ENCODE results near the gene COMMD10. TPM values are rescaled to one million over a fixed set of nuclear protein-coding genes. Genes with fewer than 3 reads are reported as not detected.

Gene COMMD10
- total and polyA plus RNA-seq, 2 of the 4 experiments (the other 2 are of a cell fraction): 12.8 to 20.4 TPM

DNA sequence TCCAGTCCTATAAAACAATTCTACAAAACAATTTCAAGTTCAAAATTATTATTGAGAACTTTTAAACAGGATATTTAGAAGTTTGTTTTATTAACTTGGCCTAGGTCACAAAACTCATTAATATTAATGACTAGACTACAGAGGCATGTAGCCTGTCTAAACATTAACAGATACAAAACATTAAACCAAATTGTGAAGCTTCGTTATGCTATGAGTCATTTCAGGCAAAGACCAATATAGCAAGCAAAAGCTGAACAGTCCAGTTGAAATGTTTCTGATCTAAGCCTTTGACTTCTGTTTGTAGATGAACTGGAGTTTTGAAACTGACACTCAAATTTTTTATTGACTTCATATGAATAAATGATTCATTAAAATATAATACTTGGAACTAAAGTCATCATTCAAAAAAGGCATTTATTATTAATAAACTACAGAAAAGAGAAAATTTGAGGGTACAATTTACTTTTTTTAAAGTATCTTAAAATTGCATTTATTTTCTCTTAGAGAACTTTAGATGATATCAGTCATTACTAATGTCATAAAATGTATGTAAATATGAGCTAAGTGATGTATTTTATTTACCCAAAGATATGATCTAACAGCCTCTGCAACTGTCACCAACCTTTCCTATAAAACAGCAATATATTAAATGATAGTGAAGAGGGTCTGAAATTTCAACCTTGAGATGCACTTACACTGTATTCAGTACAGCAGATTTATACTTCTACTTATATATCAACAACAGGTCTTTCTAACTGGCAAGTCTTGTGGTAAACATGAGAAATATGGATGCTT lies 188.8 kb downstream of the COMMD10 start:
- no peaks in the 10 kb centered on the region for H3K36me3 ChIP-seq (ENCODE audit: control insufficient read depth, insufficient read depth, low read length)
- H2BK5ac ChIP-seq (ENCODE audit: low read depth, low read length, poor library complexity, severe bottlenecking): peak overlapping the region; percentile 35
- no TSS peak for BruUV-seq (replicated peaks)
- no peak overlapping the region for H4K8ac ChIP-seq (ENCODE audit: low read depth in 2 of 2, low read length in 2 of 2)
- ChIA-PET POLR2A (ENCODE audit: unreplicated experiment) (no interaction called here), CTCF (interaction anchor here (0.5 kb wide), 1 partner anchor 19 kb away, joined by 3 read pairs; no protein-coding TSS in a partner anchor)
- no peak overlapping the region for H3K4me3 ChIP-seq (ENCODE audit: insufficient read depth, low read depth, low read length)
- no peak overlapping the region for H2AK9ac ChIP-seq (replicated peaks; ENCODE audit: low read depth, low read length, poor library complexity)
- no peak overlapping the region for H2BK15ac ChIP-seq (ENCODE audit: low read depth, low read length)
- no peak overlapping the region for H3K56ac ChIP-seq (ENCODE audit: extremely low read depth, insufficient read depth, low read length)
- no peak overlapping the region for H2AFZ ChIP-seq (replicated peaks; ENCODE audit: low read length, poor library complexity)
- peaks cover 2% of the 10 kb centered on the region for H3K4me1 ChIP-seq (ENCODE audit: control insufficient read depth, insufficient read depth, low read length)
- no peaks in the 10 kb centered on the region for H3K27me3 ChIP-seq (ENCODE audit: control insufficient read depth, insufficient read depth, low read length)
- in situ Hi-C loops (cut with MboI; ENCODE audit: low sequenced_read_pairs): no loop called here
- no peak overlapping the region for H3K14ac ChIP-seq (replicated peaks; ENCODE audit: low read depth, low read length)
- no peak overlapping the region for H4K5ac ChIP-seq (ENCODE audit: low read depth, low read length)
- H3K79me1 ChIP-seq (ENCODE audit: low read depth in 1 of 2, low read length in 2 of 2): no peaks in the 10 kb centered on the region
- peak overlapping the region; percentile 61; the same call in 1 of the 2 replicates for H3K4me2 ChIP-seq (ENCODE audit: low read depth, low read length)
- H3K4ac ChIP-seq (ENCODE audit: low read depth, low read length): no peak overlapping the region
- no peak for TF ChIP-seq MXI1 (IDR thresholded peaks at IDR 0.05; ENCODE audit: borderline replicate concordance, low read depth, low read length)
- TF ChIP-seq, protein P1, sequence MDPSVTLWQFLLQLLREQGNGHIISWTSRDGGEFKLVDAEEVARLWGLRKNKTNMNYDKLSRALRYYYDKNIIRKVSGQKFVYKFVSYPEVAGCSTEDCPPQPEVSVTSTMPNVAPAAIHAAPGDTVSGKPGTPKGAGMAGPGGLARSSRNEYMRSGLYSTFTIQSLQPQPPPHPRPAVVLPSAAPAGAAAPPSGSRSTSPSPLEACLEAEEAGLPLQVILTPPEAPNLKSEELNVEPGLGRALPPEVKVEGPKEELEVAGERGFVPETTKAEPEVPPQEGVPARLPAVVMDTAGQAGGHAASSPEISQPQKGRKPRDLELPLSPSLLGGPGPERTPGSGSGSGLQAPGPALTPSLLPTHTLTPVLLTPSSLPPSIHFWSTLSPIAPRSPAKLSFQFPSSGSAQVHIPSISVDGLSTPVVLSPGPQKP (IDR thresholded peaks at IDR 0.05; ENCODE audit: borderline replicate concordance, low read depth, low read length): no peak
- no peak for TF ChIP-seq RFX5 (IDR thresholded peaks at IDR 0.05; ENCODE audit: low read depth, low read length)
- TF ChIP-seq MAZ (IDR thresholded peaks at IDR 0.05; ENCODE audit: borderline replicate concordance, low read depth, low read length): no peak
- peak; percentile 61; the same call in 1 of the 2 replicates for TF ChIP-seq FOS (IDR thresholded peaks at IDR 0.05; ENCODE audit: low read depth, low read length)
- no peak for TF ChIP-seq NFE2L2 (IDR thresholded peaks at IDR 0.05; ENCODE audit: low read depth, low read length)
- no peak for TF ChIP-seq RCOR1 (IDR thresholded peaks at IDR 0.05; ENCODE audit: insufficient replicate concordance, low read length)
- TF ChIP-seq SMC3 (IDR thresholded peaks at IDR 0.05; ENCODE audit: low read depth, low read length): no peak
- intact Hi-C loops (cut with micrococcal nuclease): loop anchor here (5.0 kb wide), 1 partner anchor 299 kb away; the partner anchor contains the start of gene SEMA6A
- H3K9ac ChIP-seq (ENCODE audit: low read depth, low read length): no peak overlapping the region
- H2AK5ac ChIP-seq (ENCODE audit: low read depth, low read length): no peak overlapping the region
- H3K9me1 ChIP-seq (ENCODE audit: insufficient read depth, low read length): 0 out of 2 replicates have a peak, but pooled peaks cover 2% of the 10 kb centered on the region
- DNase-seq: peak; percentile 78
- H3K9me3 ChIP-seq (ENCODE audit: control insufficient read depth, insufficient read depth, low read length): peaks cover 2% of the 10 kb centered on the region; the same call in 1 of the 2 replicates
- no peak overlapping the region for H2BK120ac ChIP-seq (ENCODE audit: low read depth, low read length)
- no peak overlapping the region for H2BK20ac ChIP-seq (ENCODE audit: low read depth, low read length)
- no peak overlapping the region for H3K23ac ChIP-seq (ENCODE audit: low read depth, low read length)
- dilution Hi-C loops (cut with HindIII; ENCODE audit: low sequenced_read_pairs, unreplicated experiment): no loop called here
- peak overlapping the region; percentile 10; the same call in 1 of the 2 replicates for H3K27ac ChIP-seq (ENCODE audit: insufficient read depth, low read length)
- H4K91ac ChIP-seq (ENCODE audit: insufficient read depth, low read depth, low read length): no peak overlapping the region
- no peak overlapping the region for H3K18ac ChIP-seq (ENCODE audit: low read depth, low read length)
- WGBS, 2 experiments (ENCODE audit: extremely low coverage in 2 of 2, insufficient read length in 1 of 2): no CpG with 5 or more reads among the region's 1 CpG
- peak; percentile 90 for ATAC-seq (ENCODE audit: low read depth)
- H4K20me1 ChIP-seq (ENCODE audit: insufficient read depth, low read length): no peaks in the 10 kb centered on the region

Measured in IMR-90 (cell line).